ENCODE results near the gene PTS.
A peak's percentile ranks its signal among the peaks of the same experiment; 100 is the strongest.

DNA sequence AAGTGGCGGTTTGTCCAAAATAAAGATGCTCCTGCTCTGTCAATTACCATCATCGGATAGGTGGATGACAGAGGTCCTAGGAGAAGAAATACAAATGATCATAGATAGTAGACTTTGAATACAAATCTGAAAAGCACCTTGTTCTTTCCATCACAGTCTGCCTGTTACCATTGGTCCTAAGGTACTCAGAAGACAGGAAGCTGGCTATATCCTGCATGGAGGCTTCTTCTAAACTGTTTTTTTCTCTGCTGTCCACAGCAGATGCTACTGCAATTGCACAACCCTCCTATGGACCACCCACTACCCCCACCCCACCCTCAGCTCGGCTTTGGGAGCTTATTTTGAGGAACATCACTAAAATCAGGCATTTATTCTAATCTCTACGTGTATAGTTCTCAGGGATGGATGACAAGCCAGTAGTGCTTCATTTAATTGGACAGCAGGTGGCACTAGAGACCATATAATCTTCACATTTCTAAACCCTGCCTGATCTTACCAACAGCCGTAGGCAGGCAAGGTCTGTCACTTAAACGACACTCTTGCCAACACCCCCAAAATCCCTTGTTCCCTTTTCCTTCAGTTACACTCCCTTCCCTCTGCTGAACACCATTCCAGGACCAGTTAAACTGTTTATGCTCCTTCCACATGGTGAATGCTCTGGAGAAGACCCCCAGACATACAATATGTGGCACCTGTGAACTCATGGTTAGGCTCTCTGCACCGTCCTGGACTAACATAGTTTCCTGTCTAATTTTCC is 6.6 kb upstream of the PTS start:
- TF ChIP-seq, protein P1, sequence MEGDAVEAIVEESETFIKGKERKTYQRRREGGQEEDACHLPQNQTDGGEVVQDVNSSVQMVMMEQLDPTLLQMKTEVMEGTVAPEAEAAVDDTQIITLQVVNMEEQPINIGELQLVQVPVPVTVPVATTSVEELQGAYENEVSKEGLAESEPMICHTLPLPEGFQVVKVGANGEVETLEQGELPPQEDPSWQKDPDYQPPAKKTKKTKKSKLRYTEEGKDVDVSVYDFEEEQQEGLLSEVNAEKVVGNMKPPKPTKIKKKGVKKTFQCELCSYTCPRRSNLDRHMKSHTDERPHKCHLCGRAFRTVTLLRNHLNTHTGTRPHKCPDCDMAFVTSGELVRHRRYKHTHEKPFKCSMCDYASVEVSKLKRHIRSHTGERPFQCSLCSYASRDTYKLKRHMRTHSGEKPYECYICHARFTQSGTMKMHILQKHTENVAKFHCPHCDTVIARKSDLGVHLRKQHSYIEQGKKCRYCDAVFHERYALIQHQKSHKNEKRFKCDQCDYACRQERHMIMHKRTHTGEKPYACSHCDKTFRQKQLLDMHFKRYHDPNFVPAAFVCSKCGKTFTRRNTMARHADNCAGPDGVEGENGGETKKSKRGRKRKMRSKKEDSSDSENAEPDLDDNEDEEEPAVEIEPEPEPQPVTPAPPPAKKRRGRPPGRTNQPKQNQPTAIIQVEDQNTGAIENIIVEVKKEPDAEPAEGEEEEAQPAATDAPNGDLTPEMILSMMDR (IDR thresholded peaks at IDR 0.05): peak; percentile 51 to 90 (median 87)
- TF ChIP-seq POLR2A (IDR thresholded peaks at IDR 0.05): no peak
